HG02943 (cell line): ENCODE results near the gene MPHOSPH9.
"Not testable (repeated sequence)": the region's sequence is repeated elsewhere in the genome, so short reads cannot be mapped to it uniquely, and the experiment has no call there.

ENCODE experiments used
- ATAC-seq: cut with Tn5 transposase; IDR thresholded peaks from one replicate; pipeline ENCODE4 v1.9.1; 2021; ENCODE audit warnings: mild to moderate bottlenecking, low read depth, moderate library complexity; ENCODE audit not compliant: unreplicated experiment

MPHOSPH9 gene

DNA sequence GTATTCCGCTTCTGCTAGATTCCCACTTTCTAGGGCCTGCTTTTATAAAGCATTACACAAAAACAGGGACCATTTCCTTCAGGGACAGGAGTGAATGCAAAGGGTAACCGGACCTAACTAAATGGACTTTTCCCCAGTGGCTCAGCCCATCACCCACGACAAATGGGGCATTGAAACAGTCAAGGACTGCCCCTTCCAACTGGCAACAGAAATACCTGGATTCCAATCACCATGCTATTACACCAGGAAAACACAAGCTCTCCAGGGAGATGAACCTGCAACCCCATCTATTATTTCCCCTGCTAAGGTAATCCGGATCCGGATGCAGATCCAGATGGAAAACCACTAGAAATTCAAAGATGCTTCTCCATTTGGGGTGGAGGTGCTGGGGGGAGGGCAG is 1.0 kb downstream of the MPHOSPH9 start:
- ATAC-seq, result no peak

DNA sequence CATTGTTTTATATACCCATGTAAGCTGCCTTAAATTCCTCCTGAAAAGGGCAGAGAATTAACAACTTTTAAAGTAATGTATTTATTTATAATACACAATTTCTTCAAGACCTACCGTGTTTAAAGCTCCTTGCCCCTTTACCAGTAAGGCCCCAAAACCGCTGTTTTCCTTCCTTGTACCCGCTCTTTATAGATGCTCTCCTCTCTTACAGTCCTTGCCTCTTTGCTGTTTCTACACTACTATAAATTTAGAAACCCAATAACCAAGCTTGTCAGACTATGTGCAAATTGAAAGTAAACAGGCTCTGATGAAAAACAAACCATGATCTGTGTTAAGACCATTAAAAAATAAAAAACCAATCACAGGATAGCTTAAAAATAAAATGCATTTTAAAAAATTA is 3.9 kb downstream of the MPHOSPH9 start:
- ATAC-seq, result no peak

DNA sequence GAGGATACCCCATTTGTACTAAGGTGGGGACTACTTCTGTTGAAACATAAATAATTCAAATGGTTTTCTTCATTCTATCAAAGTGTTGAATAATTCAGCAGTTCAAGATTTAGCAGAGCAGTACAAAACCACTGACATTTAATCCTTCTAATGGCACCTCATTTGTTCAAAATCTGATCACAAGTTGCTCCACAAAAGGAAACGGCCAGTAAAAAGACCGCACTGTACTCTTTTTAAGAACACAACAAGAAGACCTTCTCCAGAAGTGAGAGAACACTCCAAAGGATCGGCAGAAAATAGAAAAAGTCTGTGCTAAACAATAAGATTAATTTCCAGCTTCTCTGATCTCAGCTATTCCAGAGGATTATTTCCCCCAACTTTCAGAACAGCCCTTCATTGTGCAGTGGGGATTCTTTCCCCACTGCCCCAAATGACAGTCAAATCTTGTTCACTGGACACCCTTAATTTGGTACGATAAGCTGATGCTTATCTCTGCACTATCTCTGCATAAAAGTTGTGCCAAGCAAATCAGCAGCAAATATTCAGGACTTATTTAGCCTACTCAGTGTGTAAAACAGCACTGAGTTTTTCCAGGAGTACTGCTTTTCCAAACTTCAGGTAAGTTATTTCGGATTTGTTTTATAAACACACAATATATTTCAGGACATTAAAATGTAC is 5.2 kb downstream of the MPHOSPH9 start:
- ATAC-seq, result no peak

DNA sequence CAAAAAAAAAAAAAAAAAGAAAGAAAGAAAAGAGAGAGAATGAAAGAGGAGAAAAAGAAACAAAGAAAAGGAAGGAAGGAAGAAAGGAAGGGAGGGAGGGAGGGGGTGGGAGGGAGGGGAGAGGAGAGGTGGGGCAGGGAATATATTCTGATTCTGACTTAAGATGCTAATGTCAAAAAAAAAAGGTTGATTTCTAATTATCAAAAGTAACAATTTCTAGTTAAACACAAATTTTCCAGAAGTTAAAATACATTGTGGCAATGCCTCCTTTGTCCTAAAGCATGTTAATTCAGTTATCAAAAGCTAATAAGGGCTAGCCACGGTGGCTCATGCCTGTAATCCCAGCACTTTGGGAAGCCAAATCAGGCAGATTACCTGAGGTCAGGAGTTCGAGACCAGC is 7.5 kb downstream of the MPHOSPH9 start:
- ATAC-seq, result no peak

DNA sequence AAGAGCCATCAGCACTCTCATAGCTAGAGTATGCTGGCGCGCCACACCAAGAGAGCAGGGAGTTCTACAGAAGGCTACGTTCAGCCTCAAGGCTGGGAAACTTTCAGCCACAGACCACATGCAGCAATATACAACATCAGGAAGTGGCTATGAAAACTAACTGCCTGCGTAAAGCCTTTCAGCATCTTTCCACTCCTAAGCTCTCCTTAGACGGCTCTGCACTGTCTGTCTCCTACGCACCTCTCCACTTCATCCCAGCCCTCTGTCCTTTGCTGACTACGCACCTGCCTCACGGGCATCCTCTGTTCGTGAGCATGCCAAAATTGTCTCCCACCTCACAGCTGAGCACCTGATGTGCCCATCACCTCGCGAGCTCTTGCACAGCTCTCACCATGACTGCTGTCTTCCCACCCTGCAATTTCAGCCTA is 9.7 kb downstream of the MPHOSPH9 start:
- no peak for ATAC-seq

DNA sequence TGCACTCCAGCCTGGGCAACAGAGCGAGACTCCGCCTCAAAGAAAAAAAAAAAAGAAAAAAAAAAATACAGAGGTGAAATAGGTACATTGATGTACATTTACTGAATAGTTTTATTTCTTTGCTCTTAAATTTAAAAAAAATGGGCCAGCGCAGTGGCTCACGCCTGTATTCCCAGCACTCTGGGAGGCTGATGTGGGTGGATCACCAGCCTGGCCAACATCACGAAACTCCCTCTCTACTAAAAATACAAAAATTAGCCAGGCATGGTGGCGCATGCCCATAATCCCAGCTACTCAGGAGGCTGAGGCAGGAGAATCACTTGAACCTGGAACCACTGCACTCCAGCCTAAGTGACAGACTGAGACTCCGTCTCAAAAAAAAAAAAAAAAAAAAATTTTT is 25.1 kb downstream of the MPHOSPH9 start:
- not testable (repeated sequence) for ATAC-seq

DNA sequence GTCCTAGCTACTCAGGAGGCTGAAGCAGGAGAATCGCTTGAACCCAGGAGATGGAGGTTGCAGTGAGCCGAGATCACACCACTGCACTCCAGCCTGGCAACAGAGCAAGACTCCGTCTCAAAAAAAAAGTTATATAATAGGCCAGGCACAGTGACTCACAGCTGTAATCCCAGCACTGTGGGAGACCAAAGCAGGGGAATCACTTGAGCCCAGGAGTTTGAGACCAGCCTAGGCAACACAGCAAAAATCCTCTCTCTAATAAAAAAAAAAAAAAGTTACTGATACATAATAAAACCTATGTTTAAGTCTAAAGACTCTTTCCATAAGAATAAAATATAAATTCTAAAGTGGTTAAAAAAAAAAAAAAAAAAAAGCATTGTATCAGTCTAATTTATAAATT is 26.1 kb downstream of the MPHOSPH9 start:
- not testable (repeated sequence) for ATAC-seq

DNA sequence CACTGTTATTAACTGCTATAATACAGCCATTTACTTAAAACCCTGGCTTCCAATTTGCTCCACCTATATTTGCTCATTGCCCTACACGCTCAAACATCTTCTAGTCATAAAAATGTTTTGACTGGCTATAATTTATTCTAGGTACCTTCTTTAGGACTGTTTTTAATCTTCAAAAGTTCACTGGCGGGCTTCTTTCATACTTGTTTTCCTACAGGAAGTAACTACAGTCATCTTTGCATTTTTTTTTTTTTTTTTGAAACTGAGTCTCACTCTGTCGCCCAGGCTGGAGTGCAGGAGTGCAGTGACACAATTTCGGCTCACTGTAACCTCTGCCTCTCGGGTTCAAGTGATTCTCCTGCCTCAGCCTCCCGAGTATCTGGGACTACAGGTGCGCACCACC is 32.5 kb downstream of the MPHOSPH9 start:
- ATAC-seq, result no peak

DNA sequence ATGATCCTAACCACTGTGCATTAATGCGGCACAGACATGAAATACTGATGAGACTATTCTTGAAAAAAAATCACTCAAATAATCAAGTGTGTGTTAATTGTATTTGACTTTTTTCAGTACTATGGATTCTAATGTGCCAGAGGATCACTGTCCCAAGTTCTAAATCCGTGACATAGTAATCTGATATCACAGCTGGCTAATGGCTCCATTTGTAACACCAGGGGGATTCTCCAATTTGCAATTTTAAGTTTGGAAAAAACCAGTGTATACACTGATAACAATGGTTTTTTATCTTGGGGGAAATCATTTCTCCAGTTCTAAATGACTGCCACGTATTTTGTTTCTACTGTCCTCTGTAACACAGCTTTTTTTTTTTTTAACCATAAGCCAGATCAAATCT is 33.0 kb downstream of the MPHOSPH9 start:
- no peak for ATAC-seq

DNA sequence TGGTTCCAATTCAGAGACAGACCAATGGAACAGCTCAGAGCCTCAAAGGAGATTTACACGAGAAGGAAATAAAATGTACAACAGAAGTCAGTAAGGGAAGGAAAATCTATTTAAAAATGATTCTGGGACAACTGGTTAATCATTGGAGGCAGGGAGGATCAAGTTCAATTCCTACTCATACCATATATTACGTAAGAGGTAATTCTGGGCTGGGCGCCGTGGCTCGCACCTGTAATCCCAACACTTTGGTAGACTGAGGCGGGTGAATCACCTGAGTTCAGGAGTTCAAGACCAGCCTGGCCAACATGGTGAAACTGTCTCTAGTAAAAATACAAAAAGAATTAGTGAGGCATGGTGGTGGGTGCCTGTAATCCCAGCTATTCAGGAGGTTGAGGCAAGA is 45.3 kb downstream of the MPHOSPH9 start:
- ATAC-seq, result no peak

DNA sequence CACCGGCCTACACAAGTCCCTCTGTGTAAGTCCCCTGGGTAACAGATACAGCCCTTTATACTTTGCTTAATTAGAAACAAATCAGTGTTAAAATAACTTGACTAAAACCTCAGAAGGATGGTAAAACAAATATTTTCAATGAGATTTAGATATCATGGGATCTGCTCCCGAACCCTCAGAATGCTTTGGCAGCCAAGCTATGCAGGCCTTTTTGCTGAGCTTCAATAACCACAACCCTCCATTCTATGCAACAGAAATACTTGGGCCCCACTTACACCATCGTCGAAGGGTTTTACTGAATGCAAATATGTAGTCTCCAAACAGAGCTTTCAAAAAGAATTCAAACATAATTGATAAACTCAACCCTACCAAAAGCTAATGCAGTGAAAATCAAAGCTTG is 52.8 kb downstream of the MPHOSPH9 start:
- no peak for ATAC-seq

DNA sequence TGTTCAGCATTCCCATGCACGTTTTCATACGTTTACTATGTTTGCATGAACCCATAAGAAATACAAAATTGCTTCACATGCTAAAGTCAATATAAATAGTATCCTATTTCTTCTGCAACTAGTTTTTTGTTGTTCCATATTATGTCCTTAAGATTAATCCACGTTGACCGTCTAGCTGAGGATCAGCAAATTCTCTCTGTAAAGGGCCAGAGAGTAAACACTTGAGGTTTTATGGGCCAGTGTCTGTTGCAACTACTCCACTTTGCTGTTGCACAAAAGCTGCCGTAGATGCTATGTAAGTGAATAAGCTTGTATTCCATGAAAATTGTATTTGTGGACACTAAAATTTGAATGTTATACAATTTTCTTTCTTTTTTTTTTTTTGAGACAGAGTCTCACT is 61.0 kb downstream of the MPHOSPH9 start:
- no peak for ATAC-seq

DNA sequence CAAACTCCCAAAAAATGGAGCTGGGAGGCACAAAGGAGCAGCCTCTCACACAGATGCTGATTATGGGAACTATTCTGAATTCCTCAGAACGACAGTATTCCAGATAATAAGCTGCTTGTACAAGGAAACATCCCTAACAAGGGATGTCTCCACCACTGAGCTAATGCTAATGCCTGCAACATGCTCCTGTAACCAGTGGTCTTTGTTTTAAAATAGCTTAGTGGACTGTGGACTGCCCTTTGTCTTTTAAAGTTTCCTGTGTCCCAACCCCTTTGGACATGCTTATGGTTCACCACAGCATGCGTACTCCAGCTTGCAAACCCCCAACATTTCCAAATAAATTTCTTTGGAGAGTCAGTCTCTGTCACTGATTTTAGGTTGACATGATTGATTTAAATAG is 65.6 kb downstream of the MPHOSPH9 start:
- ATAC-seq, result no peak

DNA sequence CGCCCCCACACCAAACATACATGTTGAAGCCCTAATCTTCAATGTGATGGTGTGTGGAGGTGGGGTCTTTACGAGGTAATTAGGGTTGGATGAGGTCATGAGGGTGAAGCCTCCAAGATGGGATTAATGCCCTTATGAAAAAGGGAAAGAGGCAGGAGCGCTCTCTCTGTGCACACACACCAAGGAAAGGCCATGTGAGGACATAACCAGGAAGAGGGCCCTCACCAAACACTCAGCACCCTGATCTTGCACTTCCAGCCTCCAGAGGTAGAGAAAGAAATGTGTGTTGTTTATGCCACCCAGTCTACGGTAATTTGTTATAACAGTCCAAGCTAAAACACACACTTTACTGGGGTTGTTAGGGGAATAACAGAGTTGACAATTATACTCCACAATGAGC is 67.4 kb downstream of the MPHOSPH9 start:
- no peak for ATAC-seq

DNA sequence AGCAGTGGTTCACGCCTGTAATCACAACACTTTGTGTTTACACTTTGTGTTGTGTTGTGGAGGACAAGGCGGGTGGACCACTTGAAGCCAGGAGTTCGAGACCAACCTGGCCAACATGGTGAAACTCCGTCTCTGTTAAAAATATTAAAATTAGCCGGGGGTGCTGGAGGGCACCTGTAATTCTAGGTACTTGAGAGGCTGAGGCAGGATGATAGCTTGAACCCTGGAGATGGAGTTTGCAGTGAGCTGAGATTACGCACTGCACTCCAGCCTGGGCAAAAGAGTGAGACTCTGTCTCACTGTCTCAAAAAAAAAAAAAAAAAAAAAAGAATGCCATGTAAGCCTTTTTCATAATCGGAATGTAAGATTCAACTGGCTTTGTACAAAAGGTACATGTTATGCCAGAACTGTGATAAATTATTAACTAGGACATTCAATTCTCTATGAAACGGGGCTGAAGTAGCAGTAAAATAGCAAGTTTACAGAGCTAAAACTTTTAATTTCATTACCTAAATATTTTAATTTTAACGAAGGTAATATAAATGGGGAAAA is 68.2 kb downstream of the MPHOSPH9 start:
- no peak for ATAC-seq

DNA sequence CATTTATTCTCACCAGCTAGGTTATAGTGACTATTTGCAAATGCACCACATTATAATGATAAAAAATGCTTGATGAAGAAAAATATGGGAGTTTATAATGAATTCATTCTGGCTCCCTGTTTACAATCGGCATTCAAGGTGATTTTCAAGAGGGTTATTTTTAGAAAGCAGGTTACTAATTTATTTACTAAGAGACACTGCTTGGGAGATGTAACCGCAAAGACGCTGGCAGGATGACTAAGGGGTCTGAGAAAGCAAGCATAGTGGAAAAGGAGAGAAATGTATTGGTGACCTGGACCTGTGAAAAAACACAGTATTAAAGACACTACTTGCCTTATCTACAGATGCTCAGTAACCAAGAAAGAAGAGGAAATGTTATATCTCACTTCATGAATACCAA is 68.7 kb downstream of the MPHOSPH9 start:
- no peak for ATAC-seq

DNA sequence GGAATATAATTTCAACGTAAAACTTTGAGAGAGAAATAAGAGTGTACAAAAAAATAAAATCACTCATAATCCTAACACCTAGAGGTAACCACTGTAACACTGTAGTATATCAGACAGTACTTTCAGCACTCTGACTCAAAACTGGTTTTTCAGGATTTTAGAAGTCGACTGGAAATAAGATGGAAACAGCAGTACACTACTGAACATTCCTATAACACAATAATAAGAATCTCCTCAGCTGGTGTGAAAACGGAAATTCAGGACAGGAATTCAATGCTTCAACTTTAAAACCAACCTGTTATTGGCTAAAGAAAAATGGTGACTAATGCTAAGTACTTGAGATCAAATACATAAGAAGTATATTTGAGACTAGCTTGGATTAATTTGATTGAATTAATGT is 69.7 kb downstream of the MPHOSPH9 start:
- no peak for ATAC-seq

DNA sequence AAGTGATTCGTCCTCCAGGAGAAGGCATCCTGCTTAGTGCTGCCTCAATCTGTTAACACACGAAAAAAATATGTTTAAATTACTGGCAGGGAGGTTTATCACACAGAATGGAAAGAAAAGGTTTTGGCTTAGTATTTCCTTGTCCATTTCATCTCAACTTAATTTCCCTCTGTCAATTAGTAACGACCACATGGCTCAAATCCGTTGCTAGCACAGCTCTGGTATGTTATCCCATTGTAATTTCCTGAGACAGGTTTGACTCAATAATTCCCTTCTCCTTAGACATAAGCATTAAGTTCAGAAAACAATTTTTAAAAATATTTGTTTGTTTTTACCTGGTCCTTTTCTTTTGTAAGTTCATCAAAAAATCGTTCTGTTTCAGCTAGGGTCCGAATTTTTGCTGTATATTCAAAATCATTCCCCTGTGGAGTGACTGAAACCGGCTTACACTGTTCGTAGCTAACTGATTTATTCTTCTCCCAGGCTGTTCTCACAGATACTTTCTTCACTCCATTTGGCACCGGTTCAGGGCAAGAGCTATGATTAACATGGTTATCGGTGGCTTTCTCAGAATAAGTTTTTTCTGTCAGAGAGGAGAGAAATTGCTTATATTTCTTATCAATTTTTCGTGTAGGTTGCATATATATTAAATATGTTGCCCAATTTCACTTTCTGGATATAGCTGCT is 72.0 kb downstream of the MPHOSPH9 start:
- ATAC-seq, result no peak

DNA sequence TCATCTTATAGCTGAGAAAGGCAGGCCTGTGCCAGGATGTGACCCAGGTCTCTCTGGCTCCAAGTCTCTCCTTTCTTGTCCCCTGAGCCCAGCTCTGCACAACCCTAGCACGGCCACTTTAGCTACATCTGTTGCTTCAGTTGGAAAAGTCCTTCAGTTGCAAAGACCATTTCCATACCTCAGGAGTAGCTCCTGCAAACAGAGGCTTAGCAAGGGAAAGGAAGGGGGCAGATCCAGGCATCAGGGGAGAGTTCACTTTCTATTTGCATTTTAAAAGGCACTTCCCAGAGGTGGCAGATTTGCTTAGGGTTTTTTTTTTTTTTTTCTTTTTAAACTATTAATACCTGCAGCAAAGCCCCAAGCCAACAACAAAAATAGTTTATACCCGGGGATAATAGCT is 79.0 kb downstream of the MPHOSPH9 start:
- ATAC-seq, result no peak

DNA sequence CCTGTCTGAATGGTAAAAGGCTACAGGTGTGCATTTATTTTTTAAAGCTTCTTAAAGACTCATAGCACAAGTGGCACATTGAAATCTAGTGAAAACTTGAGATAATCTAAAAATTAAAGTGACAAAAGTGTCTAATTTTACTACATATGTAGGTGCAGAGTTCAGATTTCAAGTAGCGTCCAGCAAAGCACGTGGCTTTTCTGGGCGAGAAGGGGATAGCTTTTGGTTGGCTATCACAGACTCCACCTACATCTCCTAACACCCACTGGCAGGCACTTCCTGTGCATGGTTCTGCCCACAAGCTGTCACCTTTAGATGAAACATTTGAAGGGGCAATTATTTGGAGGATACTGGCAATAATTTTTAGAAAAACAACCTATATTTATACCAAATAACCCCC is 80.1 kb downstream of the MPHOSPH9 start:
- no peak for ATAC-seq

DNA sequence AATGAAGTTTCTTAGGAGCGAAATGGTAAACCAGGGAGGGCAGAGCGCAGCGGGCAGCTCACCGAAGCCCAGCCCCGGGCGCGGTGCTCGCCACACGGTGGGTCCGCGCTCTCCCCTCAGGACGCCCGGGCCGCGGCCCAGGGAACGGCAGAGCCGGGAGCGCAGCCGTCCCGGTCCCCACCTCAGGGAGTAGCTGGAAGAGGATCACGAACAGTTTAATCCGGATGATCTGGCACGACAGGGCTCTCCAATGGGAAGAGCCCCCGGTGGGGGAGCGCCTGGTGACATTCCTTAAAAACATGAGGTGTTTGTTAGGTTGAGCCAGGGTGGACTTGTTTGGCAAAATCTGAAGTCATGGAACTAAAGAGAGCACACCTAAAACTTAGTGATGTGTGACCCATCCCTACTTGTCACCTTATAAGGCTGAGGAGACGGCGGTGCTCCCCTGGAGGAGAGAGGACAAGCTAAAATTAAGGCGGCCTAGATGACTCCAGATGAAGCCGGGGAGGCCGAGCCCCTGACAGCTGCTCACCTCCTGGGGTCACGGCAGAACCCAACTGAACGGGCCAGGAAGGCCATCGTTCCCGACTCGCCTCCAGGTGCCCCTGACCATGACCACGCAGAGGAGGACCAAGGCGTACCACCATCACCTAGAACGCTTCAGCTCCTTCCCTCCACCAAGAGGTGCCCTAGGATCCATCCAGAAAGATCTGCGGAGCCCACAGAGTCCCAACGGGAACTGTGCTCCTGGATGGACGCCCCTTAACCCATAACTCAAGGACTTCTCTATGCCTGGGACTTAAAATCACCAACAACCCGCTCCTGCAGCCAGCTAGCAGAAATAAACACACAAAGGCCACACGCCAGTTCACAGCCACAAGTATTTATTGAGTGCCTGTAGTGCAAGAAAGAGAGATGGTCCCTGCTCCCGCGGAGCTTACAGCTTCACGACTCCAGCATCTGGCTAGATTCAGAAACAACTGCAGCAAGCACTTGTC is 81.2 kb downstream of the MPHOSPH9 start:
- no peak for ATAC-seq
